Adipose tissue (tissue), 3 donors: ENCODE results near the gene STAT1. TPM values are rescaled to one million over a fixed set of nuclear protein-coding genes. Genes with fewer than 3 reads are reported as not detected.

Source experiments
- H3K27ac ChIP-seq: one replicate; pipeline ENCODE4 v1.5.1; 2013; ENCODE audit warnings: low read depth, low read length
- WGBS, 3 donors: extraction: QIAGEN DNeasy Blood & Tissue Kit; methylation state at CpG; one replicate each; pipeline ENCODE4 v1.1.7; 2013; 5-methylcytosine and 5-hydroxymethylcytosine counted together
- polyA plus RNA-seq, 3 donors: library from polyadenylated mRNA; stranded (reverse); fragments of 200-250 nt; gene quantifications; one replicate each; pipeline ENCODE4 v1.2.3, GENCODE V29; 2013
- donor health status: healthy with polysubstance abuse.
- donor health status: Bipolar disorder and iron deficiency.
- donor health status: healthy.

STAT1 gene
- polyA plus RNA-seq, 3 donors, result 19.9 to 43.8 (median 34.0) TPM

DNA sequence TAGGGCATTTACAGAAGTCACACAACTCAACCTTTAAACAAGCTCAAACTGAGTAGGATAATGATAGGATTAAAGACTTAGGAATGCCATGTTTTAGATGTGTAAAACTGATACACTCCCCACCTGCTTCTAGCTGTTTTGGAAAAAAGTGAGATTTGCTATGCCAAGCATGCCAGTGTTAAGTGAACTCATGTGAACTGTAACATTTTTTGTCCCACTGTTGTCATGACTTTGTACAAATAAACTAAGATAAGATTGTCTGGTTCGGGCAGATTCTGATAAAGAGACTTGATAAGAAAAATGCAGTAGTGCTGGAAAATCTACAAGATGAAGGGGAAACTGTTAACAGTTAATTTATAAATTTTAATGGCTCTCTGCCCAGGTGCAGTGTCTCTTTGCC lies 66.8 kb downstream of the STAT1 start:
- H3K27ac ChIP-seq, result no peak overlapping the region
- WGBS, 3 donors, result 8 to 20% (median 17%) methylated on average over 1 of the region's 1 CpG

DNA sequence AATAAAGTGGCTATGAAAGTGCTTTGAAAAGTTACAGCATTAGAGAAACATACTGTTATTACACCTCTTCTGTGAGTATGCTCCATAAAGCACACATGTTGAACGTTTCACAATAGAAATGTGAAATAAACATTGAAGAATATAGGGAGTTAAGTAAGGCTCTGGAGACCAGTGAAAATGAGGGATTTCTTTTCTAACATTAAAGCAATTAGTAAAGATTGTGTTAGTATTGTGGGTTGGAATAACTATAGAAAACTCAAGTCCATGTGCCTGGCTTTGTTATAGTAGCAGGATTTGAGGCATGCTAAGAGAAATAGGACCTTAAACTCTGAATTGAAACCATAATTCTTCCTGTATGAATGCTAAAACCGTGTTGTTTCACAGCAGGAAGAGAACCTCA lies 70.3 kb downstream of the STAT1 start:
- no peak overlapping the region for H3K27ac ChIP-seq
- 59 to 72% (median 64%) methylated on average over 2 of the region's 2 CpGs for WGBS, 3 donors

DNA sequence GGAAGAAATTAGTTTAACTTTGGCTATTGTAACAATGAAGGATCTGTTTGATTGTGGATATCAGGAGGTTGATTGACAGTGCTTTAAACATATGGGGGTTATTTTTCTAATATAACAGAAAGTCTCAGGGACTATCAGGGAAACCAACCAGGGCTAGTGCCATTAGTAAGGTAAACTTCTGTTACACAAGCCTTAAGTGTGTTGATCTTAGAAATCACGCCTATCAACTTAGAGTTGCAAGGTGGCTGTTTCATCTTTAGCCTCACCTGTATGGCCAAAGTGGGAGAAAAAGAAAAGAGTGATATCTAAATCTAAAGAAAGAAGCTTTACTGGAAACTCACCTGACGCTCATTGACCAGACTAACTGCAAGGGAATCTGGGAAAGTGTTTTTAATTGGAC lies 71.3 kb downstream of the STAT1 start:
- no peak overlapping the region for H3K27ac ChIP-seq
- 81 to 96% (median 95%) methylated on average over 2 of the region's 2 CpGs for WGBS, 3 donors

DNA sequence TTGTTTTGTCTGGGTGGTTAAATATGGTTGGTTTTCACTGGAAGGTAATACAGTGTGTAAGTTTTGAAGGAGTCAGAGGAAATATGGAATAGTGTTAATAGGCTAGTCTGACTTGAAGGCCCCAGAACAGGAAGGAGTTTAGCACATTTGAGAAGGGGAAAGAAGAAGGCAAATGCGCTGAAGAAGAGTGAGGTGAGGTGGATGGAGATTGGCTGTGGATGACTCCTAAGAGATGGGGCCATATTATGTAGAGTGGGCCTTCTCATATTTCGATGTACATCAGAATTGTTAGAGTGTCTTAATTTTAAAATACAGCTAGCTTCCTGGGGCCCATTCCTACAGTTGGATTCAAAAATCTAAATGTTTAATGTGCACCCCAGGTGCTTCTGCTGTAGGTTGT lies 72.4 kb downstream of the STAT1 start:
- 94 to 98% (median 96%) methylated on average over 2 of the region's 2 CpGs for WGBS, 3 donors

DNA sequence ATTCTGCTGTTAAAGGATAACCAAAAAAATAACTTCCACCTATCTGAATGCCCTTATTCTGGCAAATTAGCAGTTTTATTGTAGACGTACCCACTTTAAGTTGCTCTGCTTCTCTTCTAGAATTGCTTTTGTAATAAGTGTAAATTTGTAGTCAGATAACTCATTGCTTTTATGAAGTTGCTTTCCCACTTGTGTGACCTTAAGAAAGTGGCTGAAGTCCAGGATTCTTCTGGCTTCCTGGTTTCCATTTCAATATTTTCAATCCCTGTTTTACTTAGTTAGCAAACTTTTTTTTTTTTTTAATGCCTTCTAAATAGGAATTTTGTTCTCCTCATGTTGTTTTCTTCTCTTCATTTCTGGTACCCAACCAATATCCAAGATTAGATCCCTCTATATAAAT lies 73.5 kb downstream of the STAT1 start:
- no peak overlapping the region for H3K27ac ChIP-seq
- WGBS, 3 donors, result 15 to 73% (median 72%) methylated on average over 1 of the region's 1 CpG

More for the DNA sequence above, 72.4 kb downstream of the STAT1 start:
- no peak overlapping the region for H3K27ac ChIP-seq

DNA sequence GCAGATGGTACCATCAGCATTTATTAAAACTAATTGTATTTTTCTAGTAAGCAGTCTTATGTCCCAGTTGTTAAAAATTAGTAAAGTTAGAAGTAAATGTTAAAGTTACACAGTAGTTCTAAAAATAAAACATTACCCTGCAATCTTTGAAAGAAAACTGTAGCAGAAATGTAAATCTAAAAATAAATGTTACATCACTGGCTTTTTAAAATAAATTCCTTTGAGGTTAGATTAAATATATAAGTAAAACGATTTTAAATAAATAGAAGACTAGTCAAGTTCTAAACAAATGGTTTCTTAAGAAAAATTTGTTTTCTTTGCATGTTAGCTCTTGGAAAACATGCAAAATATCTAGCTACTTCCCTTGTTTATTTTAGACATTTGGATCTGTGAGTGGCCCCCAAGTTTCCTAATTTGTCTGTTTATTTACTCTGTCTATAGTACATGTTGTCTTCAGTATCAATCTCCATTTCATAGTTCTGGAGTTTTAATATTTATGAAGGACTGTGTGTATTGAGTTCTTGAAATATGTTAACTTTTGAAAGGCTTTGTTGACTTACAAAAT lies 75.1 kb downstream of the STAT1 start:
- no peak overlapping the region for H3K27ac ChIP-seq
- 17 to 35% (median 19%) methylated on average over 1 of the region's 1 CpG for WGBS, 3 donors

DNA sequence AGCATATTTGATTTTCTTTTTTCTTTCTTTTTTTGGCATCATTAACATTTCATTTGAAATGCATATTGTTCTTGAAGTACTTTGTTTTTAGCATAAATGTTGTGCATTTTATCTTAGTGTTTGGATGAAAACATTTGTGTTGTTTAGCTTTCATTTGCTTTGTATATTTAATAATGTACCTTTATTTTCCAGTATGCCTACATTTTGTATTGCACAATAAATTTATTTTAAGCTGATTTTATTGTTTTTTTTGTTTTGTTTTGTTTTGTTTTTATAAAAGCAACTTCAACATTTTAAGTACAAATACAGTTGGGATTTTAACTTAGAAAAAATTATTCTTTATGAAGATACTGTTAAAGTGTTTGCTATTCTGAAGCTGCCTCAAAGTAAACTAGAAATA lies 78.9 kb downstream of the STAT1 start:
- H3K27ac ChIP-seq, result no peak overlapping the region

DNA sequence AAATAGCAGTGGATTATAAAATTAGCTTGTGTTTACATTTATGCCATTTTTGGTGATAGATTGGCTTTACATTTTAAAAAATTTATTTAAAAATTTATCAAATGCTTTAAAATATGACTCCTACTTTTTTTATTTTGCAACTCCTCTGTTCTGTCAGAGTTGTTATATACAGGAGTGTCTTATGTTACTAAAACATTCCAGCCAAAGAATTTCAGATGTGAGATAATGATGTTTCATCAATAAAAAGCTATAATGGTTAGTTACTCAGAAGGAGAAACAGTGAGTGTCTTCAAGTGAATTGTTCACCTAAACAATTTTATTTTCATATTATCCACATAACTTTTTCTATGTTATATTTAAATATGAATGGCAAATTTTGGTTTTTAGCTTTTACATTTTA lies 80.6 kb downstream of the STAT1 start:
- H3K27ac ChIP-seq, result no peak overlapping the region

DNA sequence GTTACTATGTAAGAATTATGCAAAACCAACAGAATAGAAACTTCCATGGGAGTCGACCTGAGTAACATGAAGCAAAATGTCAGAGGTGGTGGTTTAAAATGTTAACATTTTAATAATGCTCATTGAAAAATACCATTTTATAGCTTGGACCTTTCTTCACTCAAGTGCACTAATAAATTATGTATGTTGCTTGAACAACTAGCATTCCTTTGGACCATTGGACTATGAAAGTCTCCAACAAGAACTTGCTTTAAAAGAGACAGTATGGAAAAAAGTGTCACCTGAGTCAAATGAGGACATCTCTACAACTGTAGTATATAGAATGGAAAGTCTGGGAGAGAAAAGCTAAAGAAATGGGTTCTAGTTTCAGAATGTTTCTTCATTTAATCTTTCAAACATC lies 81.5 kb downstream of the STAT1 start:
- WGBS, 3 donors, result 90 to 91% (median 90%) methylated on average over 1 of the region's 1 CpG
- no peak overlapping the region for H3K27ac ChIP-seq

DNA sequence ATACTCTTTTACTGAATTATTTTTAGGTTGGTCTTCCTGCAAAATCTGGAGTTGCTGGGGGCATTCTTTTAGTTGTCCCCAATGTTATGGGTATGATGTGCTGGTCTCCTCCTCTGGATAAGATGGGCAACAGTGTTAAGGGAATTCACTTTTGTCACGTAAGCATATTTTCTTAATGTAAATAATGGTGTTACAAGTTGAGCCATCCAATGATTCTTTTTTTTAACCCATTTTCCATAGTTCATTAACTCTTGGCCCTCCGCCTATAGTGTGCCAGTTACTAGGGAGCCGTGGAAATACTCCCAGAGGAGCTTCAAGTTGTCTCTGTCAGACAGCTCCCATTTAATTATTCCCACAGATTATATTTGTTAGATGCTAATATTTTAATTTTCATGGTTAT lies 83.6 kb downstream of the STAT1 start:
- WGBS, 3 donors, result 92 to 96% (median 94%) methylated on average over 3 of the region's 3 CpGs
- no peak overlapping the region for H3K27ac ChIP-seq

DNA sequence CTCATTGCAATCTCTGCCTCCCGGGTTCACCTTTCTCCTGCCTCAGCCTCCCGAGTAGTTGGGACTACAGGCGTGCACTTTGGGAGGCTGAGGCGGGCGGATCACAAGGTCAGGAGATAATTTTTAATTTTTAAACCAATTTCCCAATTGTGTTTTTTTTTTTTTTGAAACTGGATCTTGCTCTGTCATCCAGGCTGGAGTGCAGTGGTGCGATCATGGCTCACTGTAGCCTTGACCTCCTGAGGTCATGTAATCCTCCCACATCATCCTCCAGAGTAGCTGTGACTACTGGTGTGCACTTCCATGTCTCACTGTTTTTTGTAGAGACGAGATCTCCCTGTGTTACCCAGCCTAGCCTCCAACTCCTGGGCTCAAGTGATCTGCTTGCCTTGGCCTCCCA lies 84.1 kb downstream of the STAT1 start:
- 95 to 97% (median 97%) methylated on average over 7 of the region's 7 CpGs for WGBS, 3 donors
- H3K27ac ChIP-seq, result no peak overlapping the region

DNA sequence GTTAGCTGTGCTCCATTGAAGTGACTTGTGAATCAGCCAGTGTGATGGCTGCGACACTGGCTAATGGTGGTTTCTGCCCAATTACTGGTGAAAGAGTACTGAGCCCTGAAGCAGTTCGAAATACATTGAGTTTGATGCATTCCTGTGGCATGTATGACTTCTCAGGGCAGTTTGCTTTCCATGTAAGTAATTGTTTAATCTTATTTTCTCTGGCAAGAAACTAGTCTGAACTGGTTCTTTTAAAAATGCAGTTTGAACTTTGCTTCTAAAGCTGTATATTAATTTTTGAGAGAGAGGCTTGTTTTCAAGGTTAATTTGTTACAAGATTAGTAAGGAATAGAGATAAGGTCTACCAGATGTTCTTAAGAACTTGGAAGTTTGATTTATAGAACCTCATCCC lies 86.7 kb downstream of the STAT1 start:
- H3K27ac ChIP-seq, result no peak overlapping the region
- 26 to 86% (median 85%) methylated on average over 2 of the region's 2 CpGs for WGBS, 3 donors

DNA sequence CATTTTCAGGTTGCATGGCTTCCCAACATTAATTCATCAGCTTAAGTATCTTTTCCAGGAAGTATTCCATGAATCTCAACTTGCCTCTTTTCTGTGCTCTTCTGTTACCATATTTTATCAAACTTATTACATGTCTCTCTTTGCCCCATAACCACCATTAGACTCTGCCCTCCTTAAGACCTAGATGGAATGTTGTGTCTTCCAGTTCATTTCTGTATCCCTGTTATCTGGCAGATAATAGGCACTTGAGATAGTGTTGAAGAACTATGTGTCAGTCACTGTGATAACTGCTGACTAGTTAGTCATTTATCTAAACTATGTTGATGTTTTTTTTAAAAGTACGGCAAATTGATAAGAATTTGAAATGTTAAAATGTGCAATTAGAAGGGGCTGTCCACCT lies 91.6 kb downstream of the STAT1 start:
- WGBS, 3 donors, result 27 to 87% (median 85%) methylated on average over 1 of the region's 1 CpG
- H3K27ac ChIP-seq, result no peak overlapping the region

DNA sequence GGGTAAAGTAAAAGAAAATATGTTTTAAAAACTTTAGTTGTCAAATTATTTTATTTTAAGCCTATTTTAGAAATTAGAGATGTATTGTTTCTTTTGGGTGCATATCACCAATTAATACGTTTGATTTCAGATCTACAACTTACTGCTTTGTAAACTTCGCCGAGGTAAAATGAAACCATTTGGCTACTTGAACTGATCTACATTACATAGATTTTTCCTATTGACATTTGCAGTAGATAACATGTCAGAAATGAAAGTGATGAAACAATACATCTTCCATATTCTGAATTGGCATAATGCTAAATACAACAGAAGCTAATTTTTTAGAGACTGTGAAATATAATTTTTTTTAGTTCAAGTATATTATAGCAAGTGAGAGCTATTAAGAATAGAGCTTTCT lies 93.9 kb downstream of the STAT1 start:
- no peak overlapping the region for H3K27ac ChIP-seq
- 55 to 96% (median 92%) methylated on average over 3 of the region's 3 CpGs for WGBS, 3 donors

Other genes starting within 250 kb of the STAT1 start
- gene GLS, start 133.3 kb downstream of the STAT1 start, polyA plus RNA-seq, result 10 to 100 TPM; 13.9 to 24.3 (median 22.6) TPM
- 1 to 10 TPM in 2 of 3 donors, under 1 TPM in 1; 0.90 to 3.9 (median 1.7) TPM for gene STAT4, start 136.8 kb upstream of the STAT1 start, polyA plus RNA-seq
- gene MYO1B, start 231.2 kb upstream of the STAT1 start, polyA plus RNA-seq, result 10 to 100 TPM; 18.4 to 29.1 (median 20.8) TPM